ENCODE results near the gene PHF12.
A peak's percentile ranks its signal among the peaks of the same experiment; 100 is the strongest.

PHF12 gene

DNA sequence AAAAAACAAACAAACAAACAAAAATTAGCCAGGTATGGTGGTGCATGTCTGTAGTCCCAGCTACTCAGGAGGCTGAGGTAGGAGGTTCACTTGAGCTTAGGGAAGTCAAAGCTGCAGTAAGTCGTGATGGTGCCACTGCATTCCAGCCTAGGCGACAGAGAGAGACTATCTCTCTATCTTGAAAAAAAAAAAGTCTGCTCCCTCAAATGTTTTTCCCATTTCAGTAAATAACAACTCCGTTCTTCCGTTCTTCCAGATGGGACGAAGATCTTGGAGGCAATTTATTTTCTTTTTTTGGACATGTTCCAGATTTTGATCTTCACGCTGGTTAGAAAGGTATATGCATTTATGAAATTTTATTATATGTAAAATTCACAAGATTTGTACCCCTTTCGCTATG lies 77.5 kb downstream of the PHF12 start:
- TF ChIP-seq, protein P1, sequence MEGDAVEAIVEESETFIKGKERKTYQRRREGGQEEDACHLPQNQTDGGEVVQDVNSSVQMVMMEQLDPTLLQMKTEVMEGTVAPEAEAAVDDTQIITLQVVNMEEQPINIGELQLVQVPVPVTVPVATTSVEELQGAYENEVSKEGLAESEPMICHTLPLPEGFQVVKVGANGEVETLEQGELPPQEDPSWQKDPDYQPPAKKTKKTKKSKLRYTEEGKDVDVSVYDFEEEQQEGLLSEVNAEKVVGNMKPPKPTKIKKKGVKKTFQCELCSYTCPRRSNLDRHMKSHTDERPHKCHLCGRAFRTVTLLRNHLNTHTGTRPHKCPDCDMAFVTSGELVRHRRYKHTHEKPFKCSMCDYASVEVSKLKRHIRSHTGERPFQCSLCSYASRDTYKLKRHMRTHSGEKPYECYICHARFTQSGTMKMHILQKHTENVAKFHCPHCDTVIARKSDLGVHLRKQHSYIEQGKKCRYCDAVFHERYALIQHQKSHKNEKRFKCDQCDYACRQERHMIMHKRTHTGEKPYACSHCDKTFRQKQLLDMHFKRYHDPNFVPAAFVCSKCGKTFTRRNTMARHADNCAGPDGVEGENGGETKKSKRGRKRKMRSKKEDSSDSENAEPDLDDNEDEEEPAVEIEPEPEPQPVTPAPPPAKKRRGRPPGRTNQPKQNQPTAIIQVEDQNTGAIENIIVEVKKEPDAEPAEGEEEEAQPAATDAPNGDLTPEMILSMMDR (IDR thresholded peaks at IDR 0.05; ENCODE audit: low read depth, low read length, poor library complexity, severe bottlenecking), result no peak
- TF ChIP-seq EZH2phosphoT487 (IDR thresholded peaks at IDR 0.05; ENCODE audit: borderline replicate concordance, low read length), result no peak
- H4K20me1 ChIP-seq (ENCODE audit: control insufficient read depth, insufficient read depth, low read depth, low read length), result no peaks in the 10 kb centered on the region

DNA sequence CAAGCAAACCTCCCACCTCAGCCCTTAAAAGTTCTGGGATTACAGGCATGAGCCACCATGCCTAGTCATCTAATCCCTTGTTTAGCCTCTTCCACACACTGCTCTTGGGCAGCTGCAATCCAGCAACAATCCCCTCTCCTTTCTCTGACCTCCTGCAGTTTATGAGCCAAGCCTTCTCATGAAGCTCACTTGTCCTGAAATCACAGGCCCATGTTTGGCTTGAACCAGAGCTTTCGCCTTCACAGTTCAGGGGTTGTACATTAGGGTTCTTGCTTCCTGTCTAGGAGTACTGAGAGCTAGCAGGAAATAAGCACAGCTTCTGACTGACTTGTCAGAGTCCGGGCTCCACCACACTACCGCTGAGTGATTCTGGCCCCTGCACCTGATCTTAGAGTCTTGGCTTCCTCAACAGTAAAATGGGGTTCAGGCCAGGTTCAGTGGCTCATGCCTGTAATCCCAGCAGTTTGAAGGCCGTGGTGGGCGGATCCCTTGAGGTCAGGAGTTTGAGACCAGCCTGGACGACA lies 80.2 kb downstream of the PHF12 start:
- peak overlapping the region; percentile 50 for H3K4me2 ChIP-seq (ENCODE audit: low read length)
- no peaks in the 10 kb centered on the region for H3K9me2 ChIP-seq (replicated peaks; ENCODE audit: control insufficient read depth, low read length)
- H4K20me1 ChIP-seq (ENCODE audit: control insufficient read depth, insufficient read depth, low read depth, low read length), result no peaks in the 10 kb centered on the region
- H3K4me3 ChIP-seq (ENCODE audit: low read length), result 0 out of 2 replicates have a peak overlapping the region, but pooled peaks have one; percentile 20
- no peaks in the 10 kb centered on the region for H3K36me3 ChIP-seq (ENCODE audit: control insufficient read depth, low read length)
- no peaks in the 10 kb centered on the region for H3K79me2 ChIP-seq (ENCODE audit: control insufficient read depth, low read length)
- H3K27ac ChIP-seq (ENCODE audit: low read depth, low read length), result peak overlapping the region; percentile 35; the same call in 1 of the 2 replicates
- no peaks in the 10 kb centered on the region for H3K9me3 ChIP-seq (ENCODE audit: control insufficient read depth, insufficient read depth, low read length)
- no peak for TF ChIP-seq EZH2phosphoT487 (IDR thresholded peaks at IDR 0.05; ENCODE audit: borderline replicate concordance, low read length)
- TF ChIP-seq, protein P1 (IDR thresholded peaks at IDR 0.05; ENCODE audit: low read depth, low read length, poor library complexity, severe bottlenecking), result no peak
- no peaks in the 10 kb centered on the region for H3K27me3 ChIP-seq (ENCODE audit: control insufficient read depth, low read length)
- H3F3A ChIP-seq (ENCODE audit: control insufficient read depth, insufficient read depth), result no peaks in the 10 kb centered on the region
- peaks cover 19% of the 10 kb centered on the region for H3K4me1 ChIP-seq (ENCODE audit: control insufficient read depth, low read length)

More for the DNA sequence above, 77.5 kb downstream of the PHF12 start:
- Histone ChIP-seq H3K4me3 (ENCODE audit: low read length) (no peak overlapping the region), H3K4me2 (ENCODE audit: low read length) (no peak overlapping the region), H3K27ac (ENCODE audit: low read depth, low read length) (no peak overlapping the region), H3K27me3 (ENCODE audit: control insufficient read depth, low read length) (no peaks in the 10 kb centered on the region), H3K4me1 (ENCODE audit: control insufficient read depth, low read length) (peaks cover 13% of the 10 kb centered on the region), H3F3A (ENCODE audit: control insufficient read depth, insufficient read depth) (no peaks in the 10 kb centered on the region), H3K9me3 (ENCODE audit: control insufficient read depth, insufficient read depth, low read length) (no peaks in the 10 kb centered on the region), H3K9me2 (replicated peaks; ENCODE audit: control insufficient read depth, low read length) (no peaks in the 10 kb centered on the region), H3K79me2 (ENCODE audit: control insufficient read depth, low read length) (no peaks in the 10 kb centered on the region), H3K36me3 (ENCODE audit: control insufficient read depth, low read length) (no peaks in the 10 kb centered on the region)

DNA sequence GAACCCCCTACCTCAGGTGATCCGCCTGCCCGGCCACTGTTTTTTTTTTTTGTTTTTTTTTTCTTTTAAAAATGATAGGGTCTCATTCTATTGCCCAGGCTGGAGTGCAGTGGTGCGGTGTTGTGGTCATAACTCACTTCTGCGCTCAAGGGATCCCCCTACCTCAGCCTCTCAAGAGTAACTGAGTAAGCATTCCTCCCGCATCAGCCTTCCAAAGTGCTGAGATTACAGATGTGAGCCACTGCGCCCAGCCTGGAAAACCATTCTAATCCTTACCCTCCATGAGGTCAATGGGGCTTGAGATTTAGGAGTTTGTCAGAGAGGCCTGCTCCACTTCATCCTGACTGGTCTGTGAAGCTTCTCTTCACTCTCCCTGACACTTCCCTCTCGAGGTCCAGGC lies 84.0 kb downstream of the PHF12 start:
- Histone ChIP-seq H3K9me3 (ENCODE audit: control insufficient read depth, insufficient read depth, low read length) (no peaks in the 10 kb centered on the region), H3K4me3 (ENCODE audit: low read length) (no peak overlapping the region), H3K36me3 (ENCODE audit: control insufficient read depth, low read length) (no peaks in the 10 kb centered on the region), H3K27me3 (ENCODE audit: control insufficient read depth, low read length) (no peaks in the 10 kb centered on the region), H3K4me2 (ENCODE audit: low read length) (no peak overlapping the region), H3K9me2 (replicated peaks; ENCODE audit: control insufficient read depth, low read length) (no peaks in the 10 kb centered on the region), H3K27ac (ENCODE audit: low read depth, low read length) (no peak overlapping the region), H3F3A (ENCODE audit: control insufficient read depth, insufficient read depth) (no peaks in the 10 kb centered on the region), H3K4me1 (ENCODE audit: control insufficient read depth, low read length) (peaks cover 32% of the 10 kb centered on the region), H4K20me1 (ENCODE audit: control insufficient read depth, insufficient read depth, low read depth, low read length) (no peaks in the 10 kb centered on the region), H3K79me2 (ENCODE audit: control insufficient read depth, low read length) (no peaks in the 10 kb centered on the region)
- TF ChIP-seq EZH2phosphoT487 (IDR thresholded peaks at IDR 0.05; ENCODE audit: borderline replicate concordance, low read length), result no peak
- TF ChIP-seq, protein P1 (IDR thresholded peaks at IDR 0.05; ENCODE audit: low read depth, low read length, poor library complexity, severe bottlenecking), result no peak
